ENCODE measurements around the gene GREM2.

Gene GREM2

GRCh38 chr1:240612811-240613210 is 856 bp upstream of the GREM2 start:
- no peak for FAIRE-seq
- DNase-seq (ENCODE audit: extremely low spot score, insufficient read length, low read depth) = no peak

- FAIRE-seq (no peak), DNase-seq (ENCODE audit: extremely low spot score, insufficient read length, low read depth) (no peak)
Observed at GRCh38 chr1:240611228-240611618, 732 bp downstream of the GREM2 start.

- FAIRE-seq (no peak), DNase-seq (ENCODE audit: extremely low spot score, insufficient read length, low read depth) (no peak)
Observed at GRCh38 chr1:240610636-240611035, 1.3 kb downstream of the GREM2 start.

- FAIRE-seq (no peak), DNase-seq (ENCODE audit: extremely low spot score, insufficient read length, low read depth) (no peak)
Observed at GRCh38 chr1:240609527-240610060, 2.4 kb downstream of the GREM2 start.

- no peak for DNase-seq (ENCODE audit: extremely low spot score, insufficient read length, low read depth)
- no peak for FAIRE-seq
Observed at GRCh38 chr1:240608707-240609106, 3.2 kb downstream of the GREM2 start.

DNA sequence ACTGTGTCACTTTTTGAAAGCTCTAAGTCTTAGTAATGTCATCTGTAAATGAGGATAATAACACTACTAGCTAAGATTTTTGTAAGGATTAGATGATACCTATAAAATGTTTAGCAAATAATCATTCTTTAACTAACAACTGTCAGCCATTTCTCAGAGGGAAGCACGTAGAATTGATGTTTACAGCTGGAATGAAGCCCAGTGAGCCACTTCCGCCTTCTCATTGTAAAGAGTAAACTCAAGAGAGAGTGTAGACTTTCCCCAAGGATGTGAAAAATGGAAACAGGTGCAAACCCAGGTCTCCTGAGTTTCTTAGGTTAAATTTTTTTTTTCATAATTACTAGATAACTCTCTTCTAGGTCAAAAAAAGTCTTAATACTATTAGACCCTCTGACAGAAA is 4.9 kb downstream of the GREM2 start:
- FAIRE-seq = no peak

DNA sequence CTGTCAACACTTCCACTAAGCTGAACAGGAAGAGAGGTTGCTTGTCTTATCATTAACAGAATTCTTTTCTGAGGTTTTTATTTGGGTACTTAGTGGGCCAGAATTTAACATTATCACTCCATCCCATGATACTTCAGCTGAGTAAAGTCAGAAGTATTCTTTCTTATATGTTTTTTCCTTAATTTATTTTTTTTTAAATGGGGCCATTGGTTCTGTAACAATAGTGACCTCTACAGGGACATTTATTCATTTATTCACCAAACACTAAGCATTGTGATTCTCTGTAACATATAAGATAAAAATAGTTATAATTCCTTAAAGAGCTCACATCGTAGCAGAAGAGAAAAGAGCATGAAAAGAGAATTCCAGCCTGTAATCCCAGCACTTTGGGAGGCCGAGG is 9.8 kb downstream of the GREM2 start:
- FAIRE-seq (no peak), DNase-seq (ENCODE audit: extremely low spot score, insufficient read length, low read depth) (no peak)

More for the DNA sequence above, 4.9 kb downstream of the GREM2 start:
- DNase-seq (ENCODE audit: extremely low spot score, insufficient read length, low read depth) = no peak

DNA sequence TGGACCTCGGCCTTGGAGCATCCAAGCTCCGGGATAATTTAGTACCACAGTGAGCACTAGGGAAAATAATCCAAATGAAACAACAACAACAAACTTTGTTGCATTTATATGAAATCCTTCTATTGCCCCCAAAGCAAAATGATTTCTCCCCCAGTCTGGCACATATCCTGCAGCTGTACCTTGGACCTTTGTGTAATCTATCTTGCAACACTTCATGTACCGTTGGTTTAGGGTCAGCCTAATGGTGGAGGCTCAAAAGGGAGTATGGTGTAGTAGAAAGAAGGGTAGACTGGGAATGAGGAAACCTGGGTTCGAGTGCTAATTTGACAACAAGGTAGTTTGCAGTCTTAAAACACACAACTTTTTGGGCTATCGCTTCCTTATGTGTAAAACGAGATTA is 12.1 kb downstream of the GREM2 start:
- FAIRE-seq (no peak), DNase-seq (ENCODE audit: extremely low spot score, insufficient read length, low read depth) (no peak)

DNA sequence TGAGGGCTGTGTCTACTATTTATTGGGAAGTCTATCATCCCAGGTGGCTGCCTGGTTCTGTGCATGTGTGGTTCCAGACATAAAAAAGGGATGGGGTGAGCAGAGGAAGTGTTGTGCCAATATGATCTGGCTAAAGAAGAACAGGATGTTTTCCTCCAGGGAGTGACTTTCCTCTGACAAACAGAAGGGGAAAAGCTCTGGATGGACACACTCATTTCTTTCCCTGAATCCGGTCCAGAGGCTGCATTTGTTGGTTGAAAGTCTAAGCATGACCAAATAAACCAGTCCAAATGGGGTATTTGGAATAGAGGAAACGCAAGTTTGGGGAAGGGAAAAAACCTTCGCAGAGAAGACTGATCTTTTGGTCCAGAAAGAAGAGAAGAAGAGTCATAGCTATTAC is 12.7 kb downstream of the GREM2 start:
- FAIRE-seq = no peak
- no peak for DNase-seq (ENCODE audit: extremely low spot score, insufficient read length, low read depth)

DNA sequence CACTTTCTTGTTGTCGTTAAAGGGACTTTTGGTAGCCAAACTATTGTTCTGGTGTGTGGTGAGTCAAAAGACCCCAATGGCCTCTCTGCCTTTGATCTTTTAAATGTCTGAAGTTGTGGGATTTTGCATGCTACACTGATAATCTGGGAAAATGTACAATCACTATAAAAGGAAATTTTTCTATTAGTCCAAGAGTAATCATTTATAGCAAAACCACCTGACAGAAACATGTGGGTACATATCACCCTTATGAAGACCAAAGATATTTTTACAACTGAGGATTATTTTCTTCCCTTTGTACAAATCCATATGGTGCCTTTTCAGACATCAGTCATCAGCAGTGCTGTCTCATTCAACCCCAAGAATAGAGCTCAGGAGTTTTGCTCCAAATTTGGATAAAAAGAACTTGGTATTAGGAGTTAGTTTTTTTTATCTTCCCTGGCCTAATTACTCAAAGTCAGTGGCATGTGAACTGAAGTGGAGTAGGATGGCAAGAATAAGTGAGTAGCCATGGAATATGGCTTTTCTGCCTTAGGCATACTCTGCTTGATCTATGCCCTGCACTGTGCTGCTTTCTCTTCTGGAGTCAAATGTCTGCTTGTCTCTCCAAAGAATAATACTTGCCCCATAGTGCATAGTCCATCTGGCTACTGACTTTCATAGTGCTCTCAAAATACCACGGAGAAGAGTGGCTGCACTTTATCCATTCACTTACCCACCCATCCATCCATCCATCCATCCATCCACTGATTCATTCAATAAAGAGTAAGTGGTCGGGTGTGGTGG is 13.5 kb downstream of the GREM2 start:
- FAIRE-seq (no peak), DNase-seq (ENCODE audit: extremely low spot score, insufficient read length, low read depth) (no peak)

DNA sequence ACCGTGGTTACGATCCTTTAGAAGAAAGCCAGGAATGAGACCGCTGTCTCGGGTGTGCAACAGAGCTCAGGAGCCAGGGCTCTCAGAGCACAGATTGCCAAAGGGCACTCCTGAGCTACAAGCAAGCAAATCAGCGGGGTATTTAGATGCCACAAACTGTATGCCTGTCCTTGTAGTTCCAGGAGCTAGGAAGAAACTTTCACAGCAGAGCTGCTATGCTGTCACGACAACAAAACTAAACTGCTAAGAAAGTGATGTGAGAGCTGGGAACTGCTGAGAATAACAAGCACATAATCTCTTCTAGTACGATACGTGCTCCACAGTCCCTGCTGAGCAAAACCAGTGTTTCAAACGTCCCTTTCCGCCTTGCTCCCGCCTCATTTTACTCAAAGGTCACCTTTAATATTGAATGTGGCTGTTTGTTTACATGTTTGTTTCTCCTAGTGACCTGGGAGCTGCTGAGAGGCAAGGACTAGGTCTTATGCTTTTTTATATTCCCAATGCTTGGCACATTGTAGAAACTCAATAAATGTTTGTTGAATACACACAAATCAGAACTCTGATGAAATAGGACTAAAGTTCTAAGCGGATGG is 14.7 kb downstream of the GREM2 start:
- DNase-seq (ENCODE audit: extremely low spot score, insufficient read length, low read depth) (no peak), FAIRE-seq (no peak)

DNA sequence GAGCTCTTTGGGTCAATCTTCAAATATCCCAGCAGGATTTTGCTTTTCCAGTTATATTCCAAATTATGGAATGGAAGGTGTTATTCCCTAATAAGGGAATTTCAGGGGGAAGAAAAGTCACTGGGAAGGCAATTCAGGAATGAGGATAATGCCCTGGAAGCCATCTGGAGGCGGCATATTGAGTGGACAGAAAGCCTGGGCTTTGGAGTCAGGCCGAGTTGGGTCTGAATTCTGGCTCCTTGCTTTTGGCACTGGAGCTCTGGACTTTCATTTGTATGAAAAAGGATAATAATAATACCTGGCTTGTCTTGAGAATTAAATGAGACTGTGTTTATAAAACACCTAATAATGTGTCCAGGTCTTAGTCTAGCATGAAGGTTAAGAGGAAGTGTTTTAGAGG is 16.5 kb downstream of the GREM2 start:
- DNase-seq (ENCODE audit: extremely low spot score, insufficient read length, low read depth) (no peak), FAIRE-seq (no peak)

GRCh38 chr1:240591564-240591963 is 20.4 kb downstream of the GREM2 start:
- FAIRE-seq (no peak), DNase-seq (ENCODE audit: extremely low spot score, insufficient read length, low read depth) (no peak)

- no peak for DNase-seq (ENCODE audit: extremely low spot score, insufficient read length, low read depth)
- FAIRE-seq = no peak
Observed at GRCh38 chr1:240591078-240591477, 20.9 kb downstream of the GREM2 start.

DNA sequence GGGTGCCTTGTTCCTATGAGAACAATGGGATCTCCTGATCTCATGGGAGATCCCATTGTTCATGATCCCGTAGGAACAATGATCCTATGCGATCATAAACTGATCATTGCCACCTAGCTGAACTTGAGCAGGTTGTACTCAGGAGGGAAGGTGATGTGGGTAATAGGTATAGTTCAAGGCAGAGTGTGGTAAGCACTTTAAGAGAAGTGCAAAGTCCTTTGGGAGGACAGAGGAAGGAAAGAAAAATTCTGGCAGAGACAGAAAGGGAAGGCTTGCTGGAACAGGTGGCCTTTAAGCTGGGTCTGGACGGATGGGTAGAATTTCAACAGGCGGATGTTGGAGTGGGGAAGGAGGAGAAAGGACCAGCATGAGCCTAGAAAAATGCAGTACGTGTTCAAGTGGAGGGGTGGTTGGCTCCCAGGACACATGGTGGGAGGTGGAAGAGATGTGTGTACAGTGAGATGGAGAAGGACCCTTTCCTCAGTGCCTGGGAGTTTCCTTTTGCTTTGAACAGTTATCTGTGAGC is 22.3 kb downstream of the GREM2 start:
- FAIRE-seq = no peak
- DNase-seq (ENCODE audit: extremely low spot score, insufficient read length, low read depth) = no peak

GRCh38 chr1:240586006-240586405 is 25.9 kb downstream of the GREM2 start:
- FAIRE-seq (no peak), DNase-seq (ENCODE audit: extremely low spot score, insufficient read length, low read depth) (no peak)

- DNase-seq (ENCODE audit: extremely low spot score, insufficient read length, low read depth) = no peak
Observed at GRCh38 chr1:240582953-240583352, 29.0 kb downstream of the GREM2 start.

GRCh38 chr1:240579511-240579910 is 32.4 kb downstream of the GREM2 start:
- FAIRE-seq = no peak
- no peak for DNase-seq (ENCODE audit: extremely low spot score, insufficient read length, low read depth)

More at GRCh38 chr1:240582953-240583352, 29.0 kb downstream of the GREM2 start:
- no peak for FAIRE-seq

DNA sequence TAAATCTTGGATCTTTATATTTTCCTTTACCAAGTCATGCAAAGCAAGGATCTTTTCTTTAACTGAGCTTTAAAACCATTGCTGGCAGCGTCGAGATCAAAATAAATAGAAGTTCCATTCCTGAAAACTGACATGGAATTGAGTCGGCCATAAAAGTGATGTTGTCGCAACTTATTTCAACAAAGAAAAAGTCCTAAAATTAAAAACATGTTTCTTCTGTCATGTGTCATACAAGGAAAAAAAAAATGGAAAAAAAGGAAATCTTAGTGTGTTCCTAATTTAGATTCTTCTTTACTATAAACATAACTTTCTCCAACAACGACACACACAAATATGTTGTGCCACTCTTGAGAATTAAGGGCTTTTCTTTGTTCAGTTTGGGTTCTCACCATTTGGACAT is 34.9 kb downstream of the GREM2 start:
- FAIRE-seq (no peak), DNase-seq (ENCODE audit: extremely low spot score, insufficient read length, low read depth) (no peak)

DNA sequence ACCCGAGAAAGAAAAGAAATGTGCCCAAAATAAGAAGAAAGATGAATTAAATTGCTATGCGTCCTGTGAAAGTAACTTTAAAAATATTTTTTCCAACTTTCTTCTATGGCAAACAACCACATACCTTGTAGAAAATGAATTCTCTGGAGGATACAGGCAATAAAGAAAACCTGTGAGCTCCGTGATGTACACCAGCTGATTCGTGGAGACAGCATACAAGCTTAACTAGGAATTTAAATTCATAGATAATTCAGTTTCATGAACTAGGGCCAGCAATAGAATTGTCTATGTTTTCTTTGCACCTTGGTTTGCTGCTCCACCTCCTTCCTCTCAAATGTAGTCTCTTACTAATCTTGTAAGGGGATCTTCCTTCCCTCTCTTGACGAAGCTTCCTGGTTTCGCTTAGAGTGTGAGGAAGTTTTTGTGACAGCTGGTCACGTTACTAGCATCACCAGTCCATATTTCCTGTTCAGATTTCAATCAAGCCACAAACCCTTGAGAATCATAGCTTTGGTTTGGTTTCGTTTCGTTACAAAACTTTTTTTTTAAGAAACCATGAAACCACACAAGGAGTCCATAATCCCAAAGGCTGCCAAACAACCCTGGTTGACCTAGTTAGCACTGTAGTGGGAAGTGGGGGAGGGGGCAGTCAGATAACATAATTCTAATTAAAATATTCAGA is 35.8 kb downstream of the GREM2 start:
- DNase-seq (ENCODE audit: extremely low spot score, insufficient read length, low read depth) (no peak), FAIRE-seq (no peak)

DNA sequence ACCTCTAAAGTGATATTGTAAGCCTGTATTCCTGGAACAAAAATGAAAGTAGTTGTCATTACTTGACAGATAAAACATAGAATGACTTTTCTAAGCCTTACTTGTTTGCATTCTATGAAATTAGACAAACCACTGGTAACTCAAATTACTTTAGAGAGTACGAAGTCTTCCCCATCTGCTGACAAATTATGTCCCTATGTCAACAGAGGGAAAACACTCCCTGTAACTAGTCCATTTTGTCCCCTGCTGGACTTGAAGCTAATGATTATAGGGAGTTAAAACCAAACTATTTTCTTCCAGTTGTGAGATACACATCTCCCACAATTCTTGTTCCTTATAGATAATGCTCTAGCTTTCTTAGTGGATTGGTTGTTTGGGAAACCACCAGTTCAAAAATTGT is 39.6 kb downstream of the GREM2 start:
- DNase-seq (ENCODE audit: extremely low spot score, insufficient read length, low read depth) = no peak
- no peak for FAIRE-seq
